Activated naive CD4-positive, alpha-beta T cell (primary cell): ENCODE results near the gene APBB3.

Experiments used
- DNase-seq, 4 experiments: peaks; one replicate each; lab custom pipeline; 2025; lab: John Stamatoyannopoulos, UW

The APBB3 gene

DNA sequence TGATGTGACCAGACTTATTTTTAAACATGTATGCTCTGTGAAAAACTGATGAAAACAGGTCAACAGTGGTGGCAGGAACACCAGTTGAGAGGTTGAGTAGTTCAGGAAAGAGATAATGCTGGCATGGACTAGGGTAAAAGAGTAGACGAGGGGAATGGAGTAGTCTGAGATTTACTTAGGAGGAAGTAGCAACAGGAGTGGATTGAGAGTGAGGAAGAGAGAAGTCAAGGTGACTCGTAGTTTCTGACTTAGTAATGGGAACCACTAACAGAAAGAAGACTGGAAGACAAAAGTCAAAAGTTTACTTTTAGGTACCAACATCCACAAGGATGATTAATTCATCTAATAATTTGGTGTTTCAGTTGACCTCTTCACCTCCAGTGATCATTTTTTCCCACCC, 10.7 kb downstream of the APBB3 start:
- DNase-seq, result no peak

DNA sequence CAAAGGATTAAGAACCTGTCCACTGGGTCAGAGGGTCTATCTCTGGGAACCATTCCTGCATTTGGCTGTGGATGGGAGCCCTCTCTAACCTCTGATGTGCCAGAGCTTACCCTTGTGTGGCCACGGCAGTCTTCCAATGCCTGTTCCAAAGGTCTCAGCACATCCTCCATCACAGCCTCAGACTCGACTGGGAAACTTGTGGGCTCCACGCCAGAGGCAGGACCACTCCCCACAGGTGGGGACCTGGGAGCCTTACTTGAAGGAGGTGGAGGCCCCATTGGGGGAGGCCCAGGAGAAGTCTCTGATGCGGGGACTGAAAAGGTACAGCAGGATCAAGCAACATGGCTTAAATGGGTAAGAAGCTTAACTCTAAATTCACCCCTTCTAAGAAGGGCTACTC, 12.5 kb downstream of the APBB3 start:
- DNase-seq, result no peak

DNA sequence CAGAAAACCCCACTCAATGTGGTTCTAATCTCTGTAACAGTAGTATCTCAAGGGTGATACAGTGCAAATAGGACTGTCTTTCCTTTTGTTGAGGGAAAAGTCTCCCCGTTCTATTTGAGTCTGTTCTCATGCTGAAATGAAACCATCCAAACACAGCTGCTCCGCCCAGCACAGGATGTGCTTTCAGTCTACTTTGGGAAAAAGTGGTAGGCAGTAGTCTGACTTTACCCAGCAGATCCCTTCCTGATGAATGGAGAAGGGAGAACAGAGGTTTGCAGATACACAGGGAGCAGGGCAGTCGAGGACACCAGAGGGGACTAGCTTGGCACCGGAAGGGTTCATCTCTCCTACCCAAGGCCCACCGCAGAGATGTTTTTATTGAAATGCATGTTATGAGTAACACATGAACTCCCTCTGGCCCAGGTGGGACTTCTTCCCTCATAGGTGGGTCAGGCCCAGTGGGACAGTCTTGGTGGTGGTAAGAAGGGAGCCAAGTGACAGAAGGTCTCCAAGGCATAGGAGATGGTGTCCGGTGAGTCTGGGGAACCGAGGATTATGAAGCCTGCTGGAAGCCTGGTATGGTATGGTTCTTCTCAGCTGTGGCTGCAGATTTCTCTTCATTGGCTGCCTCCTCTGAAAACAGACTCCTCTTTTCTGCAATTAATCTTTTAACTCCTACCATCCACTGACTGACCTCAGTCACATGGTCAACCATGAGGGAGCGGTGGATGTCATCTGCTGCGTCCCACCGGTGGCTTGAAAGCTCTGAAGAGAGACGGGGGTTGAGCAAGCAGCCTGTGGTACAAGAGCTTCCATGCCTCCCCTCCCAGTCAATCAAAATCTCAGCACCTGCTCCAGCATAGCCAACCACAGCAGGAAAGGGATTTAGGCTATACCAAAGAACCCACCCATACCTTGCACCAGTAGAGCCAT, 14.0 kb downstream of the APBB3 start:
- no peak for DNase-seq

DNA sequence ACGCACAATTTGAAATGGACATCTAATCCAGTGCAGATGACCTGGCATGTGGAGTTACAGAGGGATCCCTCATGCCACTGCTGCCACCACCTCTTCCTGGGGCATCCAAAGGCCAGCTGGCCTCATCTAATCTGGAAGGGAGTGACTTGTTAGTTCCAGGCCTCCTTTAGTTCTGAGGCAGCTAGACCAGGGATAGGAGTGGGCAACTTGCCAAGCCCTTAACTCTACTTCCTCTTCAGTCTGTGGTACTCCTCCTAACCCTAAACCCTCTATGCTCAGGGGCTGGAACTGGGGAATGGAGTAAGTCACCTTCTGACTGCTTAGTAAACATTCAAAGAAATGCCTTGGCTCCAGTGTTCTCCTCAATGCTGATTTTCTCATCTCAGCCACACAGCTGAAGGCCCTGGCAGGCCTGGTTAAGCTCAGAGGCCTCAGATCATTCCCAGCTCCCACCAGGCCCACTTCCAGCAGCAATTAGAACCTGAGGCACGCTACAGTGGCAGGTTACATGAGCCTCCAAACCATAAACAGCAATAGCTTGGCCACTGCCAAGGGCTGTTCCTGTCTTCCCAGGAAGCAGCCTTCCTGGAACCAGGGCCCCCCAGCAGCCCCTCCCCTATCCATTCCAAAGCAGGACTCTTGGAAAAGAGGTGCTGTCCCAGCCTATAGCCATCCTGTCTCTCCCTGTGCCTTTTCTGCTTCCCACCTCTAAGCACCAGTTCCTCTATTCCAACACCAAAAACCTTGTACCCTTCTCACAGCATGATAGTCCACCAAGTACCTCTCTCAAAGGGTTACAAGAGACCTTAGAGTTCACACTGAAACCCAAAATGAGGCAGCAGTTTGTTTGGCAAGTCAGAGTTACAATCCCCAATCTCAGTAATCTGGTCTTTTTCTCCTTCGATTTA, 14.9 kb downstream of the APBB3 start:
- no peak for DNase-seq

DNA sequence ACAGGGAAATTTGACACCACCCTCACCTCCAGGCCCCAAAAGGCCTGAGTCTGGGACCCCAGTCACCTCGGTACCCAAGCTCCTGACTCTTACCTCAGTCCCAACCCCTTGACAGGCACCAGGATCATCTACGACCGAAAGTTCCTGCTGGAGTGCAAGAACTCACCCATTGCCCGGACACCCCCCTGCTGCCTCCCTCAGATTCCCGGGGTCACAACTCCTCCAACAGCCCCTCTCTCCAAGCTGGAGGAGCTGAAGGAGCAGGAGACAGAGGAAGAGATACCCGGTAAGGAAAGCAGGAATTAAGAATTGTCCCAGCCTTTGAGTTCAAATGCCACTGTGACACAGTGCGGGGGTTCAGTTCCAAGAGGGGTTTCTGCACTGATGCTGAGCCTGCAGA, 15.6 kb downstream of the APBB3 start:
- no peak for DNase-seq

DNA sequence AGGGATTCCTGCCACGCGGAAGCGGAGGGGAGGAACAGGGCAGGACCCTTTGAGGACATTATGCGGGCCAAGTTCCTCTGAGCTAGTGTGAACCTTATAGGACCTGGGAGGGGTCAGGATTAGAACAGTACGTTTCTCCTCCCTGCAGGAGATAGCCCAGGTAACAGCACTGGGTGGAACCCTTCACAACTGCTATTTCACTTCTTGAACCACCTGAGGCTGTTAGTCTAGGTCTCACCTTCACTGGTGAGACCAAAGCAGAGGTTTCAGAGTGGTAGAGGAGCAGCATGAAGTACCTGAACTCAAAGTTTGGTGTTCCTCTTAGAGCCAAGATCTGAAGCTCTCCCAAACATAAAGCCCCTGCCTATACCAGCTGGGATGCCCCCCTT, 16.1 kb downstream of the APBB3 start:
- DNase-seq, result no peak

DNA sequence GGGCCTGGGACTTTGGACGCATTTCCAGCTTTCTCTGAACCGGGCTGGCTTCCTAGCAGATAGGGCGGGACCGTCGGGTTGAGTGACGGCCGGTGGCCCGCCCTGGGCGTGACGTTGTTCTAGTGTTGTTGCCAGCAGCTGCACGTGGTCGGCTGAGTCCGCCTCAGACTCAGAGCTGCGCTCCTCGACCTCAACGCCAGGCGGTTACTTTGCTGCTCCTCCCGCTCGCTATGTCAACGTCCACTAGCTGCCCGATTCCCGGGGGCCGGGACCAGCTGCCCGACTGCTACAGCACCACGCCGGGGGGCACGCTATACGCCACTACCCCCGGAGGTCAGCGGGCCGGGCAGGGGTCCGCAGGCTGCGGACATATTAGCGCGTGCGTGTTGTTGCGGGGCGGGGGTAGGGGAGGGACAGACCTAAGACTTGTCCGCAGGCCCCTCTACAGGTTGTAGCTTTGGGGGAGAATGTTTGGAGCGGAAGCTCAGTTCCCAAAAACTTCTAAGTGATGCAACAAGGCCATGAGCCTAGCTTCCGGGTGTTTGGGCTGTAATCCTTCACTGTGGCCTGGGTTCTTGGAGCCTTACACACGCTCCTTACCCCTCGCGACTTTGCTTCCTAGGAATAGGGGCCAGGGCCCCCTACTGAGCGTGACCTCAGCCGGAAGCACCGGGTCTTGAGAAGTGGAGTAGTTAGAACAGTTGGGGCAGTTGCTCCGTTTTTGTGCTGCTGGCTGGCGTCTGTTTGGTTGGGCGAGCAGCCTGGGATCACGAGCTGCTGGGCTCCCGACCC, 16.7 kb downstream of the APBB3 start, which contains the start of gene EIF4EBP3:
Gene EIF4EBP3 (plus strand): TSS at position 155 of the 792 bp plus-strand sequence. CDS start 76 bp downstream, at position 231.
- peak; percentile 42 to 80 (median 70) for DNase-seq

DNA sequence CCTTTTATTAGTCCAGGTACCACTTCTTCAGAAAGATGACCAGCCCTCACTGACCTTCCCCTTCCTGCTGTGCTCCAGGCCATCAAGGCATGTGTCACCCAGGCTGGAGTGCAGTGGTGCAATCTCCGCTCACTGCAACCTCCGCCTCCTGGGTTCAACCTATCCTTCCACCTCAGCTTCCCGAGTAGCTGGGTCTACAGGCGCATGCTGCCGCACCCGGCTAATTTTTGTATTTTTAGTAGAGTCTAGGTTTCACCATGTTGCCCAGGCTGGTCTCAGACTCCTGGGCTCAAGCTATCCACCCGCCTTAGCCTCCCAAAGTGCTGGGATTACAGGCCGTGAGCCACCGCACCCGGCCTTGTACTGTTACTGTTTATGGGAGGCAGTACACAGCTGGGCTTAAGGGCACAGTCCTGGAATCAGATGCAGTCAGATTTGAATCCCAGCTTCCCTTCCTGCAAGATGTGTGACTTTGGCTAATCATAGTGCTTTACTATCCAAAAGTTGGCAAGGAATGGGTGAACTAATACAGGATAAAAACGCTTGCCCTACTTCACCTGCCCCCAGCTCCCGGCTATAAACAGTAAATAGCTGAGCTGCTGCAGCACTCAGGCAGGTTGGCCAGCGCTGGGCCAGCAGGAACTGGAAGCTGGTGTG, 17.4 kb downstream of the APBB3 start:
- no peak for DNase-seq

DNA sequence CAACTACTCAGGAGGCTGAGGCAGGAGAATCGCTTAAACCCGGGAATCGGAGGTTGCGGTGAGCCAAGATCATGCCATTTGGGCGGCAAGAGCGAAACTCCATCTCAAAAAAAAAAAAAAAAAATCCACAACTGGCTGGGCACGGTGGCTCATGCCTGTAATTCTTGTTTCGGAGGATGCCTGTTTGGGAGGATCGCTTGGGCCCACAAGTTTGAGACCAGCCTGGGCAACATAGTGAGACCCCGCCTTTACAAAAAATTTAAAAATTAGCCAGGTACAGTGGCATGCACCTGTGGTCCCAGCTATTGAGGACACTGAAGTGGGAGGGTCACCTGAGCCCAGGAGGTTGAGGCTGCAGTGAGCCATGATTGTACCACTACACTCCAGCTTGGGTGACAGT, 18.8 kb downstream of the APBB3 start:
- DNase-seq, result no peak

DNA sequence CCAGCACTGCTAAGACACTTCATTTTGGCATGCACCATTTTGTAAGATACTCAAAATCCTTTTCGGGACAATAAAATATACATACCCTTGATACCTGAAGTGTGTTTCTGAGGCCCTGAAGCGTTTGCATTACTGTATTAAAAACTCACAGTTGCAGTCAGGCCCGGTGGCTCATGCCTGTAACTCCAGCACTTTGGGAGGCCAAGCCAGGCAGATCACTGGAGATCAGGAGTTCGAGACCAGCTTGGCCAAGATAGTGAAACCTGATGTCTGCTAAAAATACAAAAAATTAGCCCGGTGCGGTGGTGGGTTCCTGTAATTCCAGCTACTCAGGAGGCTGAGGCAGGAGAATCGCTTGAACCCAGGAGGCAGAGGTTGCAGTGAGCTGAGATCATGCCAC, 19.4 kb downstream of the APBB3 start:
- DNase-seq, result no peak

DNA sequence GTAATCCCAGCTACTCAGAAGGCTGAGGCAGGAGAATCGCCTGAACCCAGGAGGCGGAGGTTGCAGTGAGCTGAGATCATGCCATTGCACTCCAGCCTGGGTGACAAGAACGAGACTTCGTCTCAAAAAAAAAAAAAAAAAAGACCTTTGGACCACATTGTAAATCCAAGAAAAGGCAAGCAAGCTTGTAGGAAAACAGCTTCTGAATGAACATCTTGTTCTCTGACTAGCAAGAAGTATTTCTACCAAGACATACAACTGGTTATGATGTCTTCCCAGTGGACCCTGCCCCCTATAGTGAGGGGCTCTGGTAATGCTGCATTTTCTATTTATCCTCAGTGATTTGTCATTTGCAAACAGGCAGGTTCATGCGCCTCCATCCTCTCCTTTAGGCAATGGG, 21.4 kb downstream of the APBB3 start:
- DNase-seq, result no peak

DNA sequence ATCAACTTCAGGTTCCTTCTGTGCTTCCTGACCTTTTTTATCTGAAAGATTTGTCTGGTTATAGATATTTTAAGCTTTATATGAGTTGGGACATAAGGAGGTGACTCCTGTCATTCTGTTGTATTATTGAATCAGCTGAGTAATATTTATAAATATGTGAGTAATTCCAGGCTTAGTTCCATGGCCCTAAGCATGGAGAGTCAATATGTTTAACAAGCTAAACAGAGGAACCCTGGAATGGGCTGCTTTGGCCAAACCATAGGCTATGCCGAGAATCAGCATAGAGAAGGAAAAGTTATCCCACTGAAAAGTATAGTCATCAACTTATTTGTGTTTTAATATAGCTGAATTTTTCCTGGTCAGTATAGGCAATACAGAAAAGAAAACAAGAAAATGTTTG, 24.2 kb downstream of the APBB3 start:
- no peak for DNase-seq

DNA sequence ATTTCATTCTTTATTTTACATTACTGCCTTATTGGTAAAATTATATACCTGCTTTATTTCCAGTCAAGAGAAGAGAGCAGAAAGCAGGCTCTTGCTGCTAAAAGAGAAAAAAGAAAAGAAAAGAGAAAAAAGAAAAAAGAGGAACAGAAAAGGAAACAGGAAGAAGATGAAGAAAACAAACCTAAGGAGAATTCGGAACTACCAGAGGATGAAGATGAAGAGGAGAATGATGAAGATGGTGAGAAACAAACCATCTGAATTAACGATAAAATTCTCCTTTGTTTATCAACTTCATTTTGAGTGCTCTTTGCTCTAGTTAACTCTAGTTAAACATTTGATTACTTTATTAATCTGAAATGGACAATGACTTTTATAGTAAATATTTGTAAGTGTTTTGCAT, 40.4 kb downstream of the APBB3 start:
- DNase-seq, result no peak

DNA sequence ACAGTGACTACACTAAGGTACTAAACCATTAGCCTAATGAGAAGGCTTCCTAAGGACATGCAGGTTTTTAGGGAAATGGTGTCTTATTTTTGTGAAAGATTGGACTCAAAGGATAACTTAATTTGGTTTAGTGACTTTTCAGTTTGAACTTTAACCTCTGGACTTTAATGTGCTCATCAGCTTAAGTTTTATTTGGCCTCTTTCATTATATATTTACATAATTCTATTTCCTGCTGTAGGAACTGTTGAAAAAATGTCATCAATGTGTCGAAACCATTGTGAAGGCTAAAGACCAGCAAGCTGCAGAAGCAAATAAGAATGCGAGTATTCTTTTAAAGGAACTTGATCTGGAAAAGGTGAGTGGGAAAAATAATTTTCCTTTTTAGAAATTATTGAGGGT, 51.3 kb downstream of the APBB3 start:
- no peak for DNase-seq

DNA sequence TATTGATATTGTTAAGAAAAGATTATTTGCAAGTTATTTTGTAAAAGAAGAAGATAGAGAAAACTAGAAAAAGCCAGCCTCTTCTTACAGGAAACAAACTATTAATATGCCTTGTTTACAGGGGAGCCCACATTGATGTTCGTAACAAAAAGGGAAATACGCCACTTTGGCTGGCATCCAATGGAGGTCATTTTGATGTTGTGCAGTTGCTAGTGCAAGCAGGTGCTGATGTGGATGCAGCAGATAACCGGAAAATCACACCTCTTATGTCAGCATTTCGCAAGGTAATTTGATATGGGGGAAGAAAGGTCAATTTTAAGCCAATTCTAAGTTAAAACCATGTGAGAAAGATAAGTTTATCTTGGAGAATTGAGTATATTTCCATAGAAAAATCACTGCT, 54.5 kb downstream of the APBB3 start:
- DNase-seq, result no peak
